Measurements from ENCODE around the gene ALDH1A3. TPM values are rescaled to one million over a fixed set of nuclear protein-coding genes. Genes with fewer than 3 reads are reported as not detected.

ALDH1A3 gene
- total RNA-seq, 1 experiment from 2014 or later = 248 TPM

DNA sequence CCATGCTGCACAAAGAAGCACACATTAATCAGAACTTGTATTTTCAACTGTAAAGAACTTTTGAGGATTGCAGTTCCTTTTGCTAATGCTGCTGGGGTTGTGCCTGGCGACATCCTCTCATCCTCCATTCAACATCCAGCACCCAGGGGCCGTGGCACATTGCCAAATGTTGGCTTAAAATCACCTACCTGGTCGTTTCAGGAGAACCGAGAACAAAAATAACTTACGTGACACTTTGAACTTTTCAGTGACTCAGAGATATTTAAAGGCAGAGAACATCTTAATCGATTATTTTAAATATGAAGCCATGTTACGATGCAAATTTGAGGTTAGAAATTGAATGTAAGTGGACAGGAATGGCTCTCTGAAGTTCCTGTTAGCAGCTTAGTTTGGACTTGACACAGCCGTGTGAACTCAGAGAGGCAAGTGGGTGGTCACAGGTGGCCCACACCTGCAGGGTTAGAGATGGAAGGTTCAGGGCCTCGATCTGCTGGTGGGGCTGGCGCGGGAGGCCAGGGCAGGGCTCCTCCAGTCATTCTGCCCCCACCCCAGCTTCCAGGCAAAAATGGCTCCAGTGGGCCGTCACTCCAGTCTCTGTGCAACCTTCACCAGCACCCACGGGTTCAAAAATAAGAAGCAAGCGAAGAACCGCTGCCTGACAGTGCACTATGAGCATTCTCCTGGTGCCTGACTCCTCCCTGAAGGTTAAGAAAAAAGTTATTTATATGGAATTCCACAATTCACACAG, 51.7 kb downstream of the ALDH1A3 start:
- H3K36me3 ChIP-seq (ENCODE audit: control insufficient read depth in 1 of 2, insufficient read depth in 2 of 2, low read length in 2 of 2) = no peaks in the 10 kb centered on the region; a peak in 1 of 4 replicates
- no TSS peak for BruUV-seq (replicated peaks)
- no peaks in the 10 kb centered on the region for H3K9me2 ChIP-seq (ENCODE audit: insufficient read depth)
- ATAC-seq (no peak), DNase-seq (ENCODE audit: low read depth, low spot score) (no peak)
- H3K79me2 ChIP-seq (ENCODE audit: insufficient read depth, low read length) = no peaks in the 10 kb centered on the region
- no peak overlapping the region for H3K27ac ChIP-seq (ENCODE audit: low read depth, low read length)
- H2AFZ ChIP-seq (ENCODE audit: low read depth, low read length, poor library complexity, severe bottlenecking) = no peak overlapping the region
- no peak overlapping the region for H3K9ac ChIP-seq (ENCODE audit: low read length)
- ChIA-PET POLR2A (no interaction called here), RAD21 (ENCODE audit: low non-redundant PET in 1 of 2, low total read pairs in 2 of 2, uncharacterized antibody in 2 of 2, unreplicated experiment in 2 of 2) (no interaction called here), CTCF (no interaction called here)
- H3K4me2 ChIP-seq (ENCODE audit: low read length) = no peak overlapping the region
- intact Hi-C loops (cut with micrococcal nuclease) = no loop called here
- H3K4me1 ChIP-seq (ENCODE audit: control insufficient read depth in 1 of 2, insufficient read depth in 2 of 2, low read length in 2 of 2) = peaks cover 6 to 7% of the 10 kb centered on the region in 2 experiments; a peak in 2 of 4 replicates
- H3K9me3 ChIP-seq (ENCODE audit: control insufficient read depth in 1 of 2, insufficient read depth in 1 of 2, low read depth in 1 of 2, low read length in 2 of 2) = no peaks in the 10 kb centered on the region
- H3K4me3 ChIP-seq (replicated peaks in 1 of 2; ENCODE audit: low read depth in 1 of 2, low read length in 2 of 2) = no peak overlapping the region
- TF ChIP-seq, protein P1, sequence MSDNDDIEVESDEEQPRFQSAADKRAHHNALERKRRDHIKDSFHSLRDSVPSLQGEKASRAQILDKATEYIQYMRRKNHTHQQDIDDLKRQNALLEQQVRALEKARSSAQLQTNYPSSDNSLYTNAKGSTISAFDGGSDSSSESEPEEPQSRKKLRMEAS (IDR thresholded peaks at IDR 0.05) = no peak
- TF ChIP-seq TCF7L2 (IDR thresholded peaks at IDR 0.05; ENCODE audit: borderline replicate concordance, extremely low read depth, insufficient read depth, insufficient read length) (no peak), JUND (IDR thresholded peaks at IDR 0.05) (no peak)
- no peaks in the 10 kb centered on the region for H4K20me1 ChIP-seq (ENCODE audit: insufficient read depth)
- no peaks in the 10 kb centered on the region for H3K27me3 ChIP-seq (ENCODE audit: insufficient read depth, low read length)

DNA sequence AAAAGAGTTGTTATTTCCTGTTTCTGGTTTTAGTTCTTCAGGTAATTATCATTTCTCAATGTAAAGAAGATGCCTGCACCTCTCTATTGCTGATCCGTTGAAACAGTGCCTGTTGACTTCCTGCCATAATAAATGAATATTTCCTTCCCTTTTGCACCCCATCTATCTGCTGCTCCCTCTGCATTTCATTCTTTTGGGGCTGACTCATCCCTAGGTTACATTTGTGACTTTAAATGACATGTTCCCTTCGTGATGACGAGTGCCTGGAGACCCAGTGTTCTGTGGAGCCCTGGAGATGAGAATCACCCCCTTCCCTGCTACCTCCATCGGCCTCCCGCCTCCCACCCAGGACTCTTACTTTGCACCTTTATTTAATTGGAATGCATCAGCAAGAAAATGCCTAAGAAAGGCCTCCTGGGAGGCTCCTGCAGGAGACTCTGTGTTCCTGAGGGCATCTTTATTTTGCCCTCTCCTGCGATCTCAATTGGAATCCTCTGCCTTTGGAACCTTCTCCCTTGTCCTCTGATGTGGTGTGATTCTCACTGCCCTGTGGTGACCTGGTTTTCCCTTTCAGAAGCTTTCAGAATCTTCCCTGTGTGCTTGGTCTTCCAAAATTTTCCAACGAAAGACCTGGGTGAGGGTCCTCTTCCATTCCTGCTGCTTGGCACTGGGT, 53.2 kb downstream of the ALDH1A3 start:
- no peak overlapping the region for H3K27ac ChIP-seq (ENCODE audit: low read depth, low read length)
- RAD21 ChIA-PET (ENCODE audit: low non-redundant PET in 1 of 2, low total read pairs in 2 of 2, uncharacterized antibody in 2 of 2, unreplicated experiment in 2 of 2) = no interaction called here

More for the DNA sequence above, 53.2 kb downstream of the ALDH1A3 start:
- ATAC-seq (no peak), DNase-seq (ENCODE audit: low read depth, low spot score) (no peak)
- POLR2A ChIA-PET = no interaction called here
- Histone ChIP-seq H3K4me1 (ENCODE audit: control insufficient read depth in 1 of 2, insufficient read depth in 2 of 2, low read length in 2 of 2) (peaks cover 6 to 7% of the 10 kb centered on the region in 2 experiments; a peak in 2 of 4 replicates), H3K9me2 (ENCODE audit: insufficient read depth) (no peaks in the 10 kb centered on the region), H3K4me2 (ENCODE audit: low read length) (no peak overlapping the region), H3K79me2 (ENCODE audit: insufficient read depth, low read length) (no peaks in the 10 kb centered on the region), H3K36me3 (ENCODE audit: control insufficient read depth in 1 of 2, insufficient read depth in 2 of 2, low read length in 2 of 2) (no peaks in the 10 kb centered on the region), H3K27me3 (ENCODE audit: insufficient read depth, low read length) (no peaks in the 10 kb centered on the region), H4K20me1 (ENCODE audit: insufficient read depth) (no peaks in the 10 kb centered on the region), H2AFZ (ENCODE audit: low read depth, low read length, poor library complexity, severe bottlenecking) (no peak overlapping the region), H3K4me3 (replicated peaks in 1 of 2; ENCODE audit: low read depth in 1 of 2, low read length in 2 of 2) (no peak overlapping the region), H3K9me3 (ENCODE audit: control insufficient read depth in 1 of 2, insufficient read depth in 1 of 2, low read depth in 1 of 2, low read length in 2 of 2) (no peaks in the 10 kb centered on the region), H3K9ac (ENCODE audit: low read length) (no peak overlapping the region)
- intact Hi-C loops (cut with micrococcal nuclease) = no loop called here
- BruUV-seq (replicated peaks) = no TSS peak
- TF ChIP-seq CEBPB (IDR thresholded peaks at IDR 0.05; ENCODE audit: low read depth) (no peak), YY1 (IDR thresholded peaks at IDR 0.05; ENCODE audit: extremely low read depth, insufficient replicate concordance, low read depth, low read length) (no peak), SIN3A (IDR thresholded peaks at IDR 0.05; ENCODE audit: low read depth) (no peak), ELF1 (IDR thresholded peaks at IDR 0.05; ENCODE audit: borderline replicate concordance, low read depth) (no peak), SP1 (IDR thresholded peaks at IDR 0.05; ENCODE audit: low read depth) (no peak), JUND (IDR thresholded peaks at IDR 0.05) (no peak), POLR2A (IDR thresholded peaks at IDR 0.05; ENCODE audit: borderline replicate concordance, extremely low read depth, insufficient read depth, insufficient read length) (no peak)
- TF ChIP-seq, protein P2, sequence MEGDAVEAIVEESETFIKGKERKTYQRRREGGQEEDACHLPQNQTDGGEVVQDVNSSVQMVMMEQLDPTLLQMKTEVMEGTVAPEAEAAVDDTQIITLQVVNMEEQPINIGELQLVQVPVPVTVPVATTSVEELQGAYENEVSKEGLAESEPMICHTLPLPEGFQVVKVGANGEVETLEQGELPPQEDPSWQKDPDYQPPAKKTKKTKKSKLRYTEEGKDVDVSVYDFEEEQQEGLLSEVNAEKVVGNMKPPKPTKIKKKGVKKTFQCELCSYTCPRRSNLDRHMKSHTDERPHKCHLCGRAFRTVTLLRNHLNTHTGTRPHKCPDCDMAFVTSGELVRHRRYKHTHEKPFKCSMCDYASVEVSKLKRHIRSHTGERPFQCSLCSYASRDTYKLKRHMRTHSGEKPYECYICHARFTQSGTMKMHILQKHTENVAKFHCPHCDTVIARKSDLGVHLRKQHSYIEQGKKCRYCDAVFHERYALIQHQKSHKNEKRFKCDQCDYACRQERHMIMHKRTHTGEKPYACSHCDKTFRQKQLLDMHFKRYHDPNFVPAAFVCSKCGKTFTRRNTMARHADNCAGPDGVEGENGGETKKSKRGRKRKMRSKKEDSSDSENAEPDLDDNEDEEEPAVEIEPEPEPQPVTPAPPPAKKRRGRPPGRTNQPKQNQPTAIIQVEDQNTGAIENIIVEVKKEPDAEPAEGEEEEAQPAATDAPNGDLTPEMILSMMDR (IDR thresholded peaks at IDR 0.05 in 2 of 3, conservative IDR thresholded peaks at IDR 0.05 in 1 of 3; ENCODE audit: borderline replicate concordance in 1 of 3, insufficient read depth in 1 of 3, low read depth in 2 of 3, low read length in 2 of 3) = no peak
- TF ChIP-seq, protein P1 (IDR thresholded peaks at IDR 0.05) = no peak
- CTCF ChIA-PET = no interaction called here

Measured in HCT116 (cell line).